ENCODE results near the gene HMGXB4. TPM values are rescaled to one million over a fixed set of nuclear protein-coding genes. Genes with fewer than 3 reads are reported as not detected.

The HMGXB4 gene
- total and polyA plus RNA-seq, 9 donors = 14.8 to 23.9 (median 20.0) TPM

GRCh38 chr22:35333220-35333619 lies 75.9 kb downstream of the HMGXB4 start:
- no peak for TF ChIP-seq POLR2A (IDR thresholded peaks at IDR 0.05)
- TF ChIP-seq EP300 (IDR thresholded peaks at IDR 0.05) = no peak
- TF ChIP-seq CTCF (IDR thresholded peaks at IDR 0.05) = no peak
- Histone ChIP-seq H3K9me3 (no peaks in the 10 kb centered on the region), H3K4me1 (ENCODE audit: insufficient read depth) (no peaks in the 10 kb centered on the region), H3K36me3 (no peaks in the 10 kb centered on the region), H3K27ac (no peak overlapping the region), H3K4me3 (no peak overlapping the region), H3K27me3 (no peaks in the 10 kb centered on the region)
- WGBS, 3 donors = 88 to 97% (median 91%) methylated on average over 7 of the region's 7 CpGs
- DNase-seq = no peak
- intact Hi-C loops (cut with DNase I) = no loop called here

DNA sequence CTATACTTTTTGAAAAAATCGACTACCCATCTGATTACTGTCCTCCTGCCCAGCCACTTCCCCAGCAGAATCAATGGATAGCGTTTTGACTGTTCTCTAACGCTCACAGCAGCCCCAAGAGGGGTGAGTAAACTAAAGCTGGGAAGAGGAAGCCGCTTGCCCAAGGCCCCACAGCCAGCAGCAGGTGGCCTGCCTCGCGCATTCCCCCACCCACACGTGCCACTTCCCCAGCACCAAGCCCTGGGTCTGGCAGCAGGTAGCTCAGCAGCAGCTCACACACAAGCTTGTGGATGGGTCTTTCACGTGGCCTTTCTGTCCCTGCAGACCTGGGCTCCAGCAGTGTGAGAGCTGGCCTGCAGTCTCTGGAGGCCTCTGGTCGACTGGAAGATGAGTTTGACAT lies 76.7 kb downstream of the HMGXB4 start:
- H3K27ac ChIP-seq = no peak overlapping the region
- WGBS, 3 donors = 70 to 78% (median 73%) methylated on average over 9 of the region's 9 CpGs
- no peaks in the 10 kb centered on the region for H3K9me3 ChIP-seq
- no peaks in the 10 kb centered on the region for H3K27me3 ChIP-seq
- H3K36me3 ChIP-seq = no peaks in the 10 kb centered on the region
- TF ChIP-seq POLR2A (IDR thresholded peaks at IDR 0.05) (no peak), EP300 (IDR thresholded peaks at IDR 0.05) (no peak), CTCF (IDR thresholded peaks at IDR 0.05) (no peak)
- H3K4me3 ChIP-seq = no peak overlapping the region
- DNase-seq = no peak
- no peaks in the 10 kb centered on the region for H3K4me1 ChIP-seq (ENCODE audit: insufficient read depth)
- intact Hi-C loops (cut with DNase I) = no loop called here

DNA sequence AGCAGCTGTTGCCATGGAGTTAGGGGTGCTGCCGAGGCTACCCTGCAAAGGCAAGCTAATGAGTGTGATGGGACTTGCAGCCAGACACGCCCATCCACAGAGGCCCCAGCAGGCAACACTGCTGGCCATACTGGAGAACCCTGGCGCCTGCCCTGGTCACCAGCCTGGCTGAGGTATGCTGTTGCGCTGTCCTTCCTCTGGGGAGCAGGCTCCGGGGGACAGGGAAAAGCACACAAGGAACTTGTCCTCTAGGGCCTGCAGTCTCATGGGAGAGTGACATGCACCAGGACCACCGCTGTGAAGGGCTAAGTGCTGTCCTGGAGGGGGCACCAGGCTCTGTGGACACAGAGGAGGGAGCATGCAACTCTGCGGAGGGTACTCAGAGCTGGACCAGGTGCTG lies 78.2 kb downstream of the HMGXB4 start:
- TF ChIP-seq POLR2A (IDR thresholded peaks at IDR 0.05) (no peak), CTCF (IDR thresholded peaks at IDR 0.05) (no peak), EP300 (IDR thresholded peaks at IDR 0.05) (no peak)
- H3K27me3 ChIP-seq = no peaks in the 10 kb centered on the region
- no peak overlapping the region for H3K4me3 ChIP-seq
- DNase-seq = no peak
- no peaks in the 10 kb centered on the region for H3K36me3 ChIP-seq
- H3K27ac ChIP-seq = no peak overlapping the region
- no peaks in the 10 kb centered on the region for H3K9me3 ChIP-seq
- 78 to 83% (median 79%) methylated on average over 7 of the region's 7 CpGs for WGBS, 3 donors
- no peaks in the 10 kb centered on the region for H3K4me1 ChIP-seq (ENCODE audit: insufficient read depth)
- intact Hi-C loops (cut with DNase I) = no loop called here

DNA sequence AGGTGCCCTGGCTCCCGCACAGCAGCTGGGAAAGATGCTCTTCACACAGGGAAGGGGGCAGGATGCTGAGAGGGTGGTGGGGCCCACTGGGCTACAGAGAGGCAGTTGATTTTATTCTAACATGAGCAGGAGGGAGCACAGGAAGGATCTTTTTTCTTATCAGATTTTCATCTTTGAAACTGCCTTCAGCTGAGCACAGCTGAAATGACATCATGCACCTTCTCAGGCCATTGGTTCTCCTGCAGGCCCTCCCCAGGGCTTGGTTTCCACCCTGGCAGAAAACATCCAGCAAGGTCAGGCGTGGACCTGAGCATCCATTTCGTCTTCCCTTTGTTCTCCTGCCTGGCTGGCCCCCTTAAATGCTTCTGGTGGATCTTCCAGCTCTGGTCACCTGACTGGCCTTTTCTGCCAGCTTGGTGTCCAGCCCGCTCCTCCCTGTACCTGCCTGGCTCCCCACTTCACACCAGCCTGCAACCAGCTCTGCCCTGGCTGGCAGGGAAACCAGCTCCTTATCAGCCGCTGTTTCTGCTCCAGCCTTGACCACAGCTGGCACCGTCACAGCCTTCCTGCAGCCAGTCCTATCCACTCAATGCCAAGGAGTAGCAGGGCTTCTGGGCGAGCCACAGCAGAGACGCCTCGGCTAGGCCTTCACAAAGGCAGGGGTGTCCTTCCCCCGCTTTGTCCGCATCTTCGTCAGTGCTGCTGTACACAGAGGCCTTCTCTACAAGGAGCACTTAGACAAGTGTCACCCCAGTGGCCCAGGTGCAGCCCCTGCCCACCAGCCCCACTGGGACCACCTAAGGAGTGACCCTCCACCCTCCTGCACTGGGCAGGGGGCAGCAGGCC lies 78.9 kb downstream of the HMGXB4 start:
- intact Hi-C loops (cut with DNase I) = no loop called here
- no peak for DNase-seq
- no peaks in the 10 kb centered on the region for H3K36me3 ChIP-seq
- no peak overlapping the region for H3K27ac ChIP-seq
- no peaks in the 10 kb centered on the region for H3K27me3 ChIP-seq
- TF ChIP-seq EP300 (IDR thresholded peaks at IDR 0.05) (no peak), CTCF (IDR thresholded peaks at IDR 0.05) (no peak), POLR2A (IDR thresholded peaks at IDR 0.05) (no peak)
- no peaks in the 10 kb centered on the region for H3K9me3 ChIP-seq
- no peak overlapping the region for H3K4me3 ChIP-seq
- no peaks in the 10 kb centered on the region for H3K4me1 ChIP-seq (ENCODE audit: insufficient read depth)
- WGBS, 3 donors = 83 to 91% (median 86%) methylated on average over 12 of the region's 12 CpGs
